AG20443 (cell line): ENCODE results near the gene LARP4B.

Source experiments
- DNase-seq: peaks from one replicate; pipeline ENCODE4 v3.0.0; 2012; ENCODE audit warnings: low spot score, mixed read lengths

The LARP4B gene

GRCh38 chr10:824946-825345, 106.6 kb downstream of the LARP4B start:
- no peak for DNase-seq

- DNase-seq = no peak
Measured at GRCh38 chr10:824497-824896, 107.0 kb downstream of the LARP4B start.

DNA sequence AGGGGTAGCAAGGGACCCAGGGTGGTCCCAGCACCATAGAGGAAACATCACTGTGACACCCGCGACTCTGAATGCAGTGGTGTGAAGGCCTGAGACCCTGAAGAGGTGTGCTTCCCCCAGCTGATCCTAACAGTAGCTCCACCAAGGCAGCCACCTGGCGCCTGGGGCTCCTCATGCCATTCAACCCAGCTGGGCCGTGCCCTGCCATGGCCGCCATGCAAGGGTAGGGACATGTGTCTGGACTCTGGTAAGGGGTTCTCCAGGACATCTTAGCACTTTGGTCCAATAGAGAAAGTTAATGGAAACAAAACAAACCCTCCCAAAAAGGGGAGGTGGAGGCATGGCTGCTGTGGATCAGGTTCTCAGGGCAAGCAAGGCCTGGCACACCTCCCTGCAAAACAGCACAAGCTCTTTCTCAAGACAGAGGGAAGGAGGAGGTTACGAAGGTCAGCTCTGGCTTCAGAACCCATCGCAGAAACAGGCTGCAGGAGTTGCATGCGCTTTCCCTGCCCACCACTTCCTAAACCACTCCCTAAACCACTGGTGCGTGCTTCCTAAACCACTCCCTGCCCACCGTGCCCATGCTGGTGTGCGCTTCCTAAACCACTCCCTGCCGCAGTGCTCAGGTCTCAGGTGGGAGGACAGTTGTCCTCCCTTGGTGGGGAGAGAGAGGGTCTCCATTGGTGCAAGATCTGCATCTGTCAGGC, 108.7 kb downstream of the LARP4B start:
- no peak for DNase-seq

DNA sequence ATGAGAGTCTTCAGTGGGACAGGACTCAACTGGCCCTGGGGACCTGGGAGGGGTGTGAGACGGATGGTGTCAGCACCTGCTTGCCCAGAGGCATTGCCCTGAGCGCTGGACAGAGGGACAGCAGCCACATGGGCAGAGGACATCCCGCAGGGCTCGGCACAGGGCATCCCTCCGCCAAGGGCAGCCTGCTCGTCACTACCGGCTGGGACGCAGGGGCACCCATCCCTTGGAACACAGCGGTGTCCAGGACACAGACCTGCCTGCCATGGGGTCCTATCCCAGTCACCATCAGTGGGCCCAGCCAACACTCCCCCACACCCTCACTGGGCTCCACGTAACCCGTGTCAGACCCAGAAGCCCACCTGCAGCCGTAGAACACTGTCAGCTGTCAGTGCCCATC, 109.3 kb downstream of the LARP4B start:
- DNase-seq = no peak

GRCh38 chr10:821322-821721, 110.2 kb downstream of the LARP4B start:
- DNase-seq = peak; percentile 46

- no peak for DNase-seq
Measured at GRCh38 chr10:819816-820215, 111.7 kb downstream of the LARP4B start.

GRCh38 chr10:819326-819725, 112.2 kb downstream of the LARP4B start:
- peak; percentile 78 for DNase-seq

GRCh38 chr10:818526-819220, 112.8 kb downstream of the LARP4B start:
- DNase-seq = no peak

GRCh38 chr10:818010-818409, 113.5 kb downstream of the LARP4B start:
- DNase-seq = peak; percentile 33

DNA sequence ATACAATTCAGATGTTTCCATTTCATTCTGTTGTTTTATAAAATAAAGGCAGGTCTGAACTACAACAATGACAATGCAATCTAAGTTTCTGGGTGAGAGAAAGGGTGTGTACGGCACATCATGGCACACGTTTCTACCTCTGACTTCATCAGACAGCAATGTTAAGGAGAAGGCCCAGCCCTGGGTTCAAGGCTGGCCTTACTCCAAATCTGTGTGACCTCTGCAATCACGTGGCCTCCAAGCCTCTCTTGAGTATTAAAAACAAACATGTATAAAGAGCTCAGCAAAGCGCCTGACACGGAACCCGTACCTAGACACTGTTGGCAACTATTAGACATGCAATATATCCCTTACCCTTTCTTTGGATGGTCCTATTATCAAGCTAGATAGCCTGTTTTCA, 114.1 kb downstream of the LARP4B start:
- DNase-seq = no peak

GRCh38 chr10:816958-817357, 114.5 kb downstream of the LARP4B start:
- DNase-seq = no peak

GRCh38 chr10:816091-816477, 115.4 kb downstream of the LARP4B start:
- DNase-seq = no peak

DNA sequence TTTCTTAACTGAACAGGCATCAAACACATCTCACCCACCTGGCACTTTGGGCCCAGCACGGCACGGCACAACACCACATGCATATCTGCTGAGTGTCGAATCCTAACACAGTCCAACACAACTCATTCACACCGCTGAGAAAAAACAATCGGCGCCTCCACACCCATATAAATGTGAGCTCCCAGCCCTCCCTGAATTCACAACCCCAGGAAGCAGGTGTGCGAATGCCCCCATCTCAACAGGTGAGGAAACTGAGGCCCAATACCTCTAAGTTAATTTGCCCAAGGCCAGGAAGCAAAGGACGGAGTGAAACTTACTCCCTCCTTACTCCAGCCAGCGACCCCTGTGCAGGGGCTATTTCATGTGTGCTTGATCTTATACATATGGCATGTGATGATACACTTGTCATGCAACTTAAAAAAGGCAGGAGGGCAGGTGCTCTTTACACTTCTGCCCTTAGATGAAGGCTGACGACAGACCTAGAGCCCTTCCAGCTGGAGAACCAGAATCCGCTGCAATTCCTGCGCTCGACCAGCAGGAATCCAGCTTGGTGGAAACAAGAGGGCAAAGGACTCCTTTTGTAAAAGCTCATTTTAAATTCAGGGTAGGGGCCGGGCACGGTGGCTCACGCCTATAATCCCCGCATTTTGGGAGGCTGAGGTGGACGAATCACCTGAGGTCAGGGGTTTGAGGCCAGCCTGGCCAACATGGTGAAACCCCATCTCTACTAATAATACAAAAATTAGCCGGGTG, 116.0 kb downstream of the LARP4B start:
- DNase-seq = no peak

DNA sequence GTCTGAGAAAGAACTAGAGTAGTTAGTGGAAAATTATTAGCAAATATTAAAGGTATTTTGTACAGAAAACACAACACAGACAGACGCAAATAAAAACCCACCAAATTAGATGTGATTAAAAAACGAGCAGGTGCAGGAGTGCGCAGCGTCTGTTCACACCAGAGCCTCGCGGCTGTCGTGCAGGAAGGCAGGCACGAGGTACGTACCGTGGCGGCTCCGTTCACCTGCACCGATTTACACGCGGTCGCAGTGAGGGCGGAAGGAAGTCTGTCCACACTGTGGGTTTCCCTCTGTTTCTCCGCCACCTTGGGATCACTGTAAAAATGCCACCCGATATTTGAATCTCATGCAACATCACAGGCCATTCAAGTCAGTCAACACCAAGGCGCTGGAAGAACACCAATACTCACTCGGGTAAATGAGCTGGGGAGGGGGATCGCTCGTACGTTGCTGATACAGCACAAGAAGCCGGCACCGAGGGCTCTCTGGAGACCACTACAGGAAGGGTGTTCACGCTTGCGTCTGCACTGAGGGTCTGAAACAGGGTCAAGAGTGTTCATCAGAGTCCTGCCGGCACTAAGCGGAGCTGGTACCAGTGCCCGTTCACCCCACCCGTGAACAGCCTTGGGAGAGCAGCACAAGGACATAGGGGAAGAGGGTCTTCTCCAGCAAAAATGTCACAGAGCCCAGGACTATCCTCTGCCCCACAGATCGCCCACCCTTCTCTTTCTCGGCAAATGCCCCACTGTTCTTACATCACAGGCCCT, 116.8 kb downstream of the LARP4B start:
- no peak for DNase-seq

DNA sequence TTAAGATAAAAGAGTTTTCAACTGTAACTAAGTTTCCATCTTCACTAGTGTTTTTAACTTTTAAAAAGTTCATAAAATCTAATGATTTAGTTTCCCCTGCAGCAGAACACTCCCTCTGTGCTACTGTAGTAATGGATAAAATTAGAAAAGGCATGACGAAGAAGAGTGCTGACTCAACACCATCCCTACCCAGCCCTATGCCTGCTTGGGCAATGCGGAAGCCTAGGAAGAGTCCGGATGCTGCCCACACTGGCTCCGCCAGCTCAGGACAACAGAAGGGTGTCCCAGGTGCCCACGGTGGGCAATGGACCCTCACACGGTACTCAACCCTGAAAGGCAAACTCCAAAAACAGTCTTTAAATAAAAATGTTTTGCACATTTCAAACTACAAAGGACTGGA, 118.2 kb downstream of the LARP4B start:
- no peak for DNase-seq

DNA sequence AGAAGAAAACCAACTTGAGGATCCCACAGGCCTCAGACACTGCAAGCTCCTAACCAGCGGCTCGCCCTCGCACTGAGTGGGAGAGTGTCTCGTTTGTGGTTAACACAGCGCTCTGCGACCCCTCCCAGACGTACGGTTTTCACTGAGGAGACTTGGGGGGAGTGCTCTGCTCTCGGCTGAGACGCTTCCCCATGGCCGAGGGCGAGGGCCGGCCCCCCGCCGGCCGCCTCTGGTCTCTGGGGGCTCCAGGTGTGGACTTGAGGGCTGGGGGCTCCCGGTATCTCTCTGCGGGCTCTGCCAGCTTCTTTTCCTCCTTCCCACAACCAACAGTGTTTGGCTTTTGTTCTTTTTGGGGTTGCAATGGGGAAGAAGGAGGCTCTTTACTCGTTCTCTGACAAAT, 118.7 kb downstream of the LARP4B start:
- no peak for DNase-seq

- no peak for DNase-seq
Measured at GRCh38 chr10:811379-812175, 119.9 kb downstream of the LARP4B start.

- no peak for DNase-seq
Measured at GRCh38 chr10:810351-810846, 121.1 kb downstream of the LARP4B start.

GRCh38 chr10:809671-810350, 121.7 kb downstream of the LARP4B start:
- DNase-seq = no peak

GRCh38 chr10:807958-808353, 123.5 kb downstream of the LARP4B start:
- no peak for DNase-seq
